Activated CD4-positive, alpha-beta T cell treated with anti-CD3 and anti-CD28 coated beads, Interleukin-10, Interleukin-2, amounts not matched to agents 100 ng/mL and 50 ng/mL, durations not matched to agents 16 hours and 8 hours (primary cell): ENCODE measurements around the gene MLN.

Experiments used
- DNase-seq: peaks from one replicate; pipeline ENCODE4 v3.0.0-alpha.2; 2020

Gene MLN

GRCh38 chr6:33803571-33804053, at the start of gene MLN:
Gene MLN (minus strand): TSS chr6:33804003. CDS start chr6:33801163, 2,840 bp downstream.
- DNase-seq: no peak

DNA sequence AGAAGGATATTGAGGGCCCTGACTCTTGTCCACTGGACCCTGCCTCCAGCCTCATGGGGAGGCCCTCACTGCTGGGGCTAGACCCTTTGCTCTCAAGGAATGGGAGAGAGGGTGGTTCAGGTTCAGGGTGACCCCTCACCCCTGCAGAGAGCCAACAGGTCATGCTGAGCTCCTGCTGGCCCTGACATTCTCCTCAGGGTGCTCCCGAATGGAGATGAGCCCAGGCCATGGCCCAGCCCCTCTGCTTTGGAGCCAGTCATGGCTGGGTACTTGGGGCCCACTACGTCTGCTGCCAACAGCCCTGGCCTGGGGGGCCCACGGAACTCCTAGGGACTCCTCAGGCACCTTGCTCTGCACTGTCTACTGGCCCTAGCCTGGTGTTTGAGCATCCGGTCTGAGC, 49.2 kb upstream of the MLN start:
- DNase-seq: no peak

GRCh38 chr6:33851959-33852358, 48.2 kb upstream of the MLN start:
- peak; percentile 34 for DNase-seq

DNA sequence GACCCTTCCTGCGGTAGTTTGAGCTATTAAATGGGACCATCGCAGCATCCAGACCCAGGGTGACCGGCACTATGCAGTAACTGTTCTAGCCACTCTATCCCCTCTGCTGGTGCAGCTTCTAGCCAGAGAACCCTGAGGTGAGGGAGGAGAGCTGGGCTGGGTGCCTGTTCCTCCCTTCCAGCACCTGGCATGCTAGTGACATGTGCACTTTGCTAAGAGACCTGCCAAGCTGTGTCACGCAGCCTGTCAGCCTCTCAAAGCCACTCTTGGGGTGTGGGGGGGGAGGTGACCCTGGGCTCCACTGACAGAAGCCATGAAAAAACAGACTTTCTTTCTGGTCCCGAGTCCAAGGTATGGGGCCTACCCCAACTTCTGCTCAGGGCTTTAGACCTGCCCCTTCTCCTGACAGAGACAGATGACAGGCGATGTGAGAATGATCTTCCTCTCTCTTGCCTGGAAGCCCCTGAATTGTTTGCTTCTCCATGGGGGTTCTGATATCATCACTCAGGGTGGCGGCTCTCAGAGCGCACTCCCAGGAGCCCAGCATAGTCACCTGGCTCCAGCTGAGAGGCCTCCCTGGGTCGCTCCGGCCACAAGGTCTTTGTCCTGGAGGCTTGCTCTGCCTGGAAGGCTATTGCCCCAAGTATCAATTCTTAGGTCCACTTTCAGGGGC, 47.2 kb upstream of the MLN start:
- DNase-seq: no peak

GRCh38 chr6:33850296-33850695, 46.5 kb upstream of the MLN start:
- DNase-seq: no peak

GRCh38 chr6:33849500-33850075, 45.8 kb upstream of the MLN start:
- no peak for DNase-seq

DNA sequence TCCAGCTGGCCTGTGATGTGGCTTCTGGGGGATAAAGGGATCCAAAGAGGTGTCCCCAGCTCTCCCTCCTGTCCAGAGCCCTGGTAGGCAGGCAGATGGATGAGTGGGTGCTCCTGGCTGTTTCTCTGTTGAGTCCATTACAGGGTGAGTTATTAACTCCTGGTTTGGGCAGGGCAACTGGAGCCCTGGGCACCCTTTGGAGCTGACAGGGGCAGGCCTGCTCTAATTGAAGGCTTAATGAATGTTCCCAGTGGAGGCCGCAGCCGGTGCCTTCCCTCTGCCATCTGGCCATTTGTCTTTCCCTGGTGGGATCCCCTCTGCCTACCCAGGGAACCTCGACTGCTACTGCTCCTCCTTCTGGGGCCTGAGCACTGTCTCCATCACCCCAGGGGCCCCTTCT, 44.7 kb upstream of the MLN start:
- DNase-seq: no peak

- DNase-seq: no peak
Measured at GRCh38 chr6:33847867-33848266, 44.1 kb upstream of the MLN start.

GRCh38 chr6:33847078-33847477, 43.3 kb upstream of the MLN start:
- no peak for DNase-seq

GRCh38 chr6:33846226-33846625, 42.4 kb upstream of the MLN start:
- no peak for DNase-seq

DNA sequence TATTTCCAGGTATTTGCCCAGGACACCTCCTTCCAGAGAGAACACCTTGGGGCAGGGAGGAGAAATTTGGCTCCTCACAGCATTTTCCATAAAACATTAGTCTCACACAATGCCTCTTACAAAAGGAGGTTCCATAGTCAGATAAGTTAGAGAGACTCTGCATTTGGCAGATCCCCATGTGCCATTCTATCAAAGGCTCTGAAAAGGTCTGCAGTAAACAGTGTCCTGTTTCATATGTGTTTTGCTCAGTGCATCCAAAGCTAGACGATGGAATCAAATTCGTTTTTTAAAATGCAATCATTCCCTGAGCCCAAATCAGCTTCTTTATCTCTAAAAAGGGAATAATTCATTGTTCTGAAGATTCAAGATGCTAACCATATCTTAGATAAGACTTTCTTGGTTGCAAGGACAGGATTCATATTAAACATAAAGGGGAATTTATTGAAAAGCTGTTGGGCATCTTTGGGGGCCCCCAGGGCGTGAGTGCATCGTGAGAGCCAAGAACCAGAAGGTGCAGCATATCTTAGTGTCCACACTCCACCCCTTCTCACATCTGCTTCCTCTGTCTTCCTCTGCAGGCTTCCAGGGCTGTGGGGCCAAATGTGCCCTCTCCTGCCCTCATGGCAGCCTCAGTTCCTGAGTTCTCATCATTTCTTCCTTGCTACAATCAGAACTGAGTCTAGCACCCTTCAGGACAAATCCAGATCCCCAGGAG, 41.4 kb upstream of the MLN start:
- no peak for DNase-seq

DNA sequence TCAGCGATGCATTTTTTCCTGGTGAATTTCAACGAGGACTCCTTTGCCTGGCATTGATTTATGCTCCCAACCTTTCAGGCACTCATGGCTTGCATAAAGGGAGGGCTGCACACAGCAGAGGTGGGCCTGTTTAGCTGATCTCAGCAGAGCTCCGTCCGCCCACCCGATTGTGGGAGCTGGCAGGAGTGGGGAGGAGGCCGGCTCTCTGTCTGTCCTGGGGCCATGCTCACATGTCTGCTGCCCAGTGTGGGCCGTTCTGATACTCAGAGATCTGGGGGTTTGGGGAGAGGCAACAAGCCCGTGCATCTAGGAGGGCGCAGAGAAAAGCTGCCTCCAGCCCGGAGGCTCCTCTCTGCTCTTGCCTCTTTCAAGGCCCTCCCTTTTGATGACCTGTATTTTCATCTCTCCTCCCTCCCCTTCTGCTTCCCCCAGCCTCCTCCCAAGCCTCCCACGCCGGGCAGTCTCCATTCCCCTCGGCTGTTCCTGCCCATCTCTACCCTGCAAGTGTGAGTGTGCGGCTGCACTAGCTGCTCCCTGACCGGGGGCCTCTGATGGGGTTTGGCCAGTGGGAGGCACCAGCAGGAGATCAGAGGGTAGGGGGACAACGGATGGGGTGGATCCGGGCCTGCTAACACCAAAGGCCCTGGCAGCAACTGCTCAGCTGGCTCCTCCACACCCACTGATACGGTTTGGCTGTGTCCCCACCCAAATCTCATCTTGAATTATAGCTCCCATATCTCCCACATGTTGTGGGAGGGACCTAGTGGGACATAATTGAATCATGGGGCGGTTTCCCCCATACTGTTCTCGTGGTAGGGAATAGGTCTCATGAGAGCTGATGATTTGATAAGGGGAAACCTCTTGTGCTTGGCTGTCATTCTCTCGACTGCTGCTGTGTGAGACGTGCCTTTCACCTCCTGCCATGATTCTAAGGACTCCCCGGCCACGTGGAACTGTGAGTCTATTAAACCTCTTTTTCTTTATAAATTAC, 39.6 kb upstream of the MLN start:
- no peak for DNase-seq

DNA sequence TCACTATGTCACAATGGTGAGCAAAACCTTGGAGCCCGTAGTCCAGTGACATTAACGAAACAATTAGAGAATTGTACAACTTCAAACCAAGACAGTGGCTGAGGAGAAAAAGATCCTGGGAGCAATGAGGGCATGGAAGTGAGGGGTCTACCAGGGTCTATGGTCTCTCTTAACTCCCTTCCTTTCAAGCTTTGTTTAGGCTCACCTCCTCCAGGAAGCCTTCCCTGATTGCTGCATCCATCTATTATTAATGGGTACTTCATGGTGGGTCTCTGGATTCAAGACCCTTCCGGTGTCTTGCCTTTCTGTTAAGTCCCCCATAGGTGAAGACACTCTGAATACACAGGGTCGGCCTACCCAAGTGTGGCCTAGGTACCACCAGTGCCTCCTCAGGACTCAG, 38.1 kb upstream of the MLN start:
- no peak for DNase-seq

GRCh38 chr6:33841070-33841469, 37.3 kb upstream of the MLN start:
- DNase-seq: no peak

DNA sequence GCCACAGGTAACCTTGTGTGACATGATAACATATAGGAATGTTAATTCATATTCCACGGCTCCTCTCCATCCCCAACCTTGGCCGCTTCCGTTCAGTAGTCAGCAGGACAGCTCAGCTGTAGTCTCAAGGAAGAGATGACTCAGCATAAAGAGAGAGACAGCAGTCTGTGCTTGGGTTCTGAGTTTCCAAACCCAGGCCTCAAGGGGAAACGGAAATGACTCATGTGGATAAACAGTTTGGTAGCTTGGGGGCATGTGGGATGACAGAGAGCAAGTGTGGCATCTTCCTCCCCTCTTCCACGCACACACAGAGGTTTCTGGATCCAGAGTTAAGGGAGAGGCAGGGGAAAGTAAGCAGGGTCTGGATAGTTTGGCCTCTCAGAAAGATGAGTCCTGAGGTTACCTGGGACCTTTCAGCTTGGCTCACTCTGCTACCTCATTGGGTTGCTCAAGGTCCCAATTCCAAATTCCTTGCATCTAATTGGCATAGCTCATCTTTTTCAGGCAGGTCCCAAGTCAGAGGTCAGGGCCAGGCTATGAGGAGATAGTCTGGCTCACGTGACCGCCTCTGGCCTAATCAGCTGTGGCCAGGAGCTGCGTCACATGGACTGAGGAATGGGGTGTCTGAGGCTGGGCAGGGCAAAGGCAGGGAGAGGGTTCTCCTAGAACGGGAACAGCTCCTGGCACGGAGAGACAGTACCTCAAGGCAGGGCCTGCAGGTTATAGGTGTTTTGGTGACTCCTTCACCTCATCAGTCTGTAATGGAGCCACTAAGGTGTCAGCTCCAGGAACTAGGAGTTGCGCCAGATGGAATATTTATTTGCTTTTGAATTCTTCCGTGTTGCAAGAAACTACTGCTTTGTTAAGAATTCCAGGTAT, 36.5 kb upstream of the MLN start:
- peak; percentile 94 for DNase-seq

DNA sequence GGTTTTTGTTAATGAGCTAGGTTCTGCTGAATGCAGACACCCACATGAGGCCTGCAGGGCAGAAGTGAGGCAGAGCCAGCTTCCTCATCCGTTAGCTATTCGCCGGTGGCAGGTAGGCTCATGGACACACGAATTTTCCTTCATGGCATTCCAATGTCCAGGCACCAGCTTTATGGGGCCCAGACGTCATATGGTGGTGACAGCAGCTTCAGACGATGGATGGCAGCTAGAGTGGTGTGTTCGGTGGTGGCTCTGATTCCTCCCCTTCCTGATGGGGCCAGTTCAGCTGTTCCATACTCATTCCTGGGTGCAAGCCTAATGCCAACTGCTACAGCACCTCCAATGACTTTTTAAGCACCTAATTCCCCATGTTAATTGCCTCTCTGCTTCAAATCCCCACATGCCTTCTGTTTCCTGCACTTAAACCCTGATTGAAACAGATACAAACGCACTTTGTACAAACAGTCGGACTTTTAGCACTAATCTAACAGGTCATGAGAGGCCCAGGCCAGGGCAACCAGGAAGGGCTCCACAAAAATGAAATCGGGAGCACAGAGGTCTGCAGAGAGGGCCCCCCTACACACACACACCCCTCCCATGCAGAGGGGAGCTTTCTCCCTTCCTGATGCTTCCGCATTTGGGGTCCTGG, 35.7 kb upstream of the MLN start:
- DNase-seq: no peak

DNA sequence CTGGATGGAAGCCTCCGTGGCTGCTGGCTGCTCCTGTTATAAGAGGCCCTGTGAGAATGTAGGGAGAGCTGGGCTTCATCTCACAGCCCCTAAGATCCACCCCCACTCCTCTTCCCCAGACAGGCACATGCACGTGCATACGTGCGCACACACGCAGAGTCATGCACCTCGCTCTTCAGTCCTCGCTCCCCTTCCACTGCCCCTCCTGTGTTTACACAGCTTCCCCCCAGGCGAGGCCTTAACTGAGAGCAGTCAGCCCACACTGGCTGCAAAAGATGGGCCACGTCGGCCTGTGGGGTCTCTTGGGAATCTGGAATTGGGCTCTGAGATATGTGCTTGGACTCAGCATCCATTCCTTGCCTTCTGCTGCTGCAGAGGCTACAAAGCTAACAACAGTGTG, 35.2 kb upstream of the MLN start:
- DNase-seq: no peak

DNA sequence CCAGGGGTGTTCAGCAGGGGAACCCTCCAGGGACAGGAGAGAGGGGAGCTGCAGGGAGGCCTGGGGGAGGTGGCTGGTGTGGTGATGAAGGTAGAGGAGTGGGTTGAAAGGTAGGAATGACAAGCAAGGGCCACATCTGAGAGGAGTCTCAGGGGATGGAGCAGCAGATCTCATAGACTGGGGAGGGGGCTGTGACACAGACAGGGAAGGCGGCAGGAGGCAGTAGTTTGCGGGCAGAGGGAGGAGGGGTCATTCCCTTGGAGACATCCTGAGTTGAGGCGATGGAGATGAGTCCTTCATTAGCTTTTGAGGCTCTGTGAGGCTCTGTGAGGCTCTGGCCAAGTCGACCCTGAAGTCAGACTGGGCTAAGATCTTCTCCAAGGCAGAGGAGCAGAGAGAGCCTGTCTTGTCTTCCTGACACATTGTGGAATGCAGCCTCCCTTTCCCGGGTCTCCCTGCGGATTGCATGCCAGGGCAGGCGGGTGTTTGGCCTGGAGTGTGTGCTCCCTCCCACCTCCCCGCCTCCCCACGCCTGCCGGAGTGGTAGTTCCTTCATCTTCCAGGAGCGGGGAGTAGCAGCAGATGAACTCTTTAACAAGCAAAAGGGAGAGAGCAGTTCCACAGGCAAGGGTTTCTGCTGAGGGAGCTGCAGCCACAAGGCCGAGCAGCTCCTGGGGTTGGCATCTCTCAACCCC, 34.3 kb upstream of the MLN start:
- no peak for DNase-seq

GRCh38 chr6:33836806-33837469, 33.1 kb upstream of the MLN start:
- no peak for DNase-seq
